Right lobe of liver (tissue), 4 donors: Measurements from ENCODE around the gene DOCK2.

ENCODE experiments used
- CTCF ChIP-seq, 4 donors: fragments of 200-600 bp in 3 of 4; fragments of 450-650 bp in 1 of 4; IDR thresholded peaks; one replicate each; pipeline versions ENCODE4 v1.5.1 to v1.8.0; 2016 to 2022; ENCODE audit warnings: antibody characterized with exemption in 4 of 4, mild to moderate bottlenecking in 2 of 4
- POLR2A ChIP-seq: fragments of 450-650 bp; IDR thresholded peaks from one replicate; pipeline ENCODE4 v1.6.1; 2017; ENCODE audit warnings: antibody characterized with exemption, mild to moderate bottlenecking
- donor health status: DM: no; HTN: no; CAD: no.
- donor health status: DM: no; HTN: no; CAD: no.
- donor health status: DM: no; HTN: yes; CAD: no.

GRCh38 chr5:169688106-169688505 is 51.0 kb downstream of the DOCK2 start:
- TF ChIP-seq CTCF (IDR thresholded peaks at IDR 0.05) (no peak), POLR2A (no peak)
